Central memory CD8-positive, alpha-beta T cell (primary cell): ENCODE results near the gene RAI2.

ENCODE experiments used
- ATAC-seq: fragments of 150-1000 bp; cut with Tn5 transposase; replicated peaks from 2 replicates; pipeline ENCODE4 v1.10.0; 2022; ENCODE audit warnings: mild to moderate bottlenecking, moderate FRiP score, moderate number of reproducible peaks; ENCODE audit not compliant: poor library complexity, severe bottlenecking; ENCODE audit errors: extremely low read depth
- DNase-seq, 2 donors: peaks; one replicate each; pipeline ENCODE4 v3.0.0; 2021; ENCODE audit warnings: low spot score in 2 of 2
- H3K27ac Mint-ChIP-seq: one replicate; pipeline ENCODE4 v1.8.0; 2022; ENCODE audit warnings: low read depth, mild to moderate bottlenecking, moderate library complexity, mixed read lengths
- H3K27me3 Mint-ChIP-seq: one replicate; pipeline ENCODE4 v1.8.0; 2022; ENCODE audit warnings: mixed read lengths
- H3K36me3 Mint-ChIP-seq: one replicate; pipeline ENCODE4 v1.8.0; 2022; ENCODE audit warnings: mild to moderate bottlenecking, moderate library complexity, mixed read lengths; ENCODE audit not compliant: insufficient read depth
- H3K4me1 Mint-ChIP-seq: one replicate; pipeline ENCODE4 v1.8.0; 2022; ENCODE audit warnings: mixed read lengths
- H3K4me3 Mint-ChIP-seq: one replicate; pipeline ENCODE4 v1.8.0; 2022; ENCODE audit warnings: mild to moderate bottlenecking, moderate library complexity, mixed read lengths
- H3K9me3 Mint-ChIP-seq: one replicate; pipeline ENCODE4 v1.8.0; 2022; ENCODE audit warnings: mixed read lengths

Gene RAI2

DNA sequence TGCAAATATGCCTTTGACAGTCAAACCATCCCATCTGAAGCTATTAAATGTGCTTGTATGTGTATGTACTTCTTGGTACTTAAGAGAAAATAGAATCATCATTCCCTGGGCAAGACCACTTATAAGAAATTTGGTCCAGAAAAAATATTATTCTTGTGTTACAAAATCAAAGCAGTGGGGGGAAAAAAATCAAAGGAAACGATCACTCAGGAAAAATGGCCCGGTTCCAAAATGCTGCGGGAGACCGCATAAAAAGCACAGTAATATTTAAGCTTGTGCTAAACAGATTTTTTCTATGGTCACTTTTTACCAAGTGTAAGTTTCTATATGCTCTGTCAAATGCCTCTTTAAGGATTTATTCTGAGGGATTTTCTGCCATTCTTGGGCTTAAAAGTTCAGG, 36.1 kb downstream of the RAI2 start:
- H3K36me3 Mint-ChIP-seq: no peaks in the 10 kb centered on the region
- DNase-seq (no peak), ATAC-seq (no peak)
- H3K4me3 Mint-ChIP-seq: no peak overlapping the region
- H3K27me3 Mint-ChIP-seq: no peaks in the 10 kb centered on the region
- H3K9me3 Mint-ChIP-seq: no peaks in the 10 kb centered on the region
- H3K4me1 Mint-ChIP-seq: no peaks in the 10 kb centered on the region
- no peak overlapping the region for H3K27ac Mint-ChIP-seq

DNA sequence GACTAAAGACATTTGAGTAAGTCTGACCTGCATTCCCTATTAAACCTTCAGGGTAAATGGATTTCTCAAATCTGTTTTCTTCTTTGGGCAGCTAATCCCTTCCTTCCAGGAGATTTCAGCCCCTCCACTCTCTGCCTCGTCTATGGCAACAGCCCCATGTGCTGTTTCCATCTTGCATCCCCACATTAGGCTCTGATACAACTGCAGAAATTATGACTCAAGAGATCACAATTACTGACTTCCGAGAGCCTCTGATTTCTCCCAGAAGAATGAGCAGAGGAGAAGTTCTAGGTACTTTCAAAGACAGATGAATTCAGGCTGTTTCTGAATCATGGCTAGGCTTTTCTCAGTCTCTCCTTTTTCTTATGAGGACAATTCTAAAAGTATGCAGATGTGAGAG, 38.7 kb downstream of the RAI2 start:
- Mint-ChIP-seq H3K9me3 (no peaks in the 10 kb centered on the region), H3K27ac (no peak overlapping the region), H3K27me3 (no peaks in the 10 kb centered on the region), H3K4me1 (no peaks in the 10 kb centered on the region), H3K4me3 (no peak overlapping the region), H3K36me3 (no peaks in the 10 kb centered on the region)
- ATAC-seq (no peak), DNase-seq (no peak)

DNA sequence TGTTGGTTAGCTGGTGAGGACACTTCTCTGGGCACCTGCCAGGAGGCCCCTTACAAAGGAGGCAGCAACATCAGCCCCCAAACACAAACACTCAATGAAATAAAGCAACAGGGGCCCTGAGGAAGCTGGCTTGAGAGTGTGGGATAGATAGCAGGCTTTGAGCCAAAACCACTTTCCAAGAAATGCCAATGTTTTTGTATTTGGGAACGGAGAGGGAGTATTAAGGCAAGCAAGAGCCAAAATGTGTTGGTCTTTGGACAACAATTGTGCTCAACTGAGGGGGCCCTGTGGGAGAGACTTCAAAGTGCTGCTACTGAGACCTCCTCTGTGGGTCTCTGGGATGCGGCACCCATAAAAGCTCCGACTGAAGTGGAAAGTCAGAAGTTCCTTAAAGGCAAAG, 41.0 kb downstream of the RAI2 start:
- H3K27me3 Mint-ChIP-seq: no peaks in the 10 kb centered on the region
- H3K4me1 Mint-ChIP-seq: no peaks in the 10 kb centered on the region
- H3K9me3 Mint-ChIP-seq: no peaks in the 10 kb centered on the region
- H3K4me3 Mint-ChIP-seq: no peak overlapping the region
- H3K36me3 Mint-ChIP-seq: no peaks in the 10 kb centered on the region
- ATAC-seq: no peak
- H3K27ac Mint-ChIP-seq: no peak overlapping the region
- DNase-seq: no peak

DNA sequence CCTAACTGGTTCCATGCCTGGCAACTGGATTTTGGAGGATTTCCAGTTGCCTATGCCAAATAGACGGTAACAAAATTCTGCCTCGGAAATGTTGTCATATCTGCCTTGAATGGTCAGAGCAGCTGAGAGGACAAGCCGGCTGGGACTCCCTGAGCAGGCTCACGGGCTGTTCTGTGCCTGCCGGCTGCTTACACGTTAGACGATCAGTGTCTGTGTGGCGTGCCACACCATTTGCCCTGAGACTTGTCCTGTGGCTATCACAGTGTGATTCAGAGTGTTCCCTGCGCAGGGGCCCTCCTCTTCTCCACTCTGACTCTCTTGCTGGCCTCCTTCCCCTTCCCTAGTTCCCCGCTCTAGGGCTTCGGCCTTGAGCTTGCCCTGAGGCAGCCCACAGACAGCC, 42.4 kb downstream of the RAI2 start:
- ATAC-seq: no peak
- no peaks in the 10 kb centered on the region for H3K27me3 Mint-ChIP-seq
- no peak overlapping the region for H3K4me3 Mint-ChIP-seq
- H3K27ac Mint-ChIP-seq: no peak overlapping the region
- no peaks in the 10 kb centered on the region for H3K36me3 Mint-ChIP-seq
- DNase-seq: no peak
- H3K4me1 Mint-ChIP-seq: no peaks in the 10 kb centered on the region
- H3K9me3 Mint-ChIP-seq: no peaks in the 10 kb centered on the region

DNA sequence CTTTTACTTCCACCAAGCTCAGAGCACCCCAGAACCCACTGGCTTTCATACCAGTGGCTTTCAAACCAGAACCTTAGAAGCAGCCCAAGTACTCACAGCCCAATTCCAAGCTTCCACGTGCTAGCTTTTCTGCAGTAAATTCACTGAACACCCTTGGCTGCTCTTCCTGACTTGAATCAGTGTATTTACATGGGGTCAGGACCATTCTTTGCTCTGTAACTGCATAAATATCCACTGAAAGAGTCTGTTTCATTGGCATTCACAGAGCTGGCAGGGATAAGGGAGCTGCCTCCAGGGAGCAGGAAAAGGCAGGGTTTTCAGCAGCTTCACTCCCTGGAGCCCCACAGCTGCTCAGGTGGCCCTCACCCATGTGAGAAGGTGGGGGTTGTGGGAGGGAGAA, 43.8 kb downstream of the RAI2 start:
- Mint-ChIP-seq H3K36me3 (no peaks in the 10 kb centered on the region), H3K9me3 (no peaks in the 10 kb centered on the region), H3K4me1 (no peaks in the 10 kb centered on the region), H3K4me3 (no peak overlapping the region), H3K27me3 (no peaks in the 10 kb centered on the region), H3K27ac (no peak overlapping the region)
- DNase-seq (no peak), ATAC-seq (no peak)

DNA sequence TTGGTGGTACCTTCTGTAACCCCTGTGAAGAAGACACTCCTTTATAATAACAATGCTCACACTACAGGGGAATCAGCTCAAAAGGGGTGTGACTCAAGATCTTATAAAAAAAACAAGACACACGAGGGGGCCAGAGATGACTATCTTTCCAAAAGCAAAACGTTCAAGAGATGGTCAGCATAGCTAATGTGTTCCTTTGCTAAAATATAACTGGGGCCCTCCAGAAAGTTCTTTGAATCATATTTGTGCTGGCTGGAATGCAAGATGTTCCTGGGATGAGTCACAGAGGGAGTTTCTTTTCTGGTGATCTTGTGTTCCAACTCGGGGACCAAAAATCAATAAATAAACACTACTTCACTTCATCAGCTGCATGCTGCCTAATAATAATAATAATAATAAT, 46.5 kb downstream of the RAI2 start:
- Mint-ChIP-seq H3K36me3 (no peaks in the 10 kb centered on the region), H3K9me3 (no peaks in the 10 kb centered on the region), H3K27me3 (no peaks in the 10 kb centered on the region), H3K4me3 (no peak overlapping the region), H3K27ac (no peak overlapping the region), H3K4me1 (no peaks in the 10 kb centered on the region)
- ATAC-seq (no peak), DNase-seq (no peak)

DNA sequence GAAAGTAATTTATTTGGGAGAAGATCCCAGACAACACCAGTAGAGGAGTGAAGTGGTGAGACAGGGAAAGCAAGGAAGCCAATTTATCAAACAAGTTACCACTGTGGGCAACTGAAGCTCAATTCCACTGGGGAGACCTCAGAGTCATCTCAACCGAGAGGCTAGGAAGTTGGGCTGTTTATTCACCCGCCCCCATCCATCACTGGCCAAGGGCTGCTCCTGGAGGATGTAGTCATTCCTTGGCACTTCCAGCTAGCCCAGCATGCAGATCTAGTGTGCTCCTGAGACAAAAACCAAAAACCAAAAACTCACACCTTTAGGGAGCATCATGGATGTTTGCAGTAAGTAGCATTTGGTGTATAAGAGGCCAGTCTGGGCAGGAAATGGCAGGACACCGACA, 47.0 kb downstream of the RAI2 start:
- Mint-ChIP-seq H3K36me3 (no peaks in the 10 kb centered on the region), H3K4me3 (no peak overlapping the region), H3K27me3 (no peaks in the 10 kb centered on the region), H3K4me1 (no peaks in the 10 kb centered on the region), H3K9me3 (no peaks in the 10 kb centered on the region), H3K27ac (no peak overlapping the region)
- DNase-seq: no peak
- ATAC-seq: no peak

DNA sequence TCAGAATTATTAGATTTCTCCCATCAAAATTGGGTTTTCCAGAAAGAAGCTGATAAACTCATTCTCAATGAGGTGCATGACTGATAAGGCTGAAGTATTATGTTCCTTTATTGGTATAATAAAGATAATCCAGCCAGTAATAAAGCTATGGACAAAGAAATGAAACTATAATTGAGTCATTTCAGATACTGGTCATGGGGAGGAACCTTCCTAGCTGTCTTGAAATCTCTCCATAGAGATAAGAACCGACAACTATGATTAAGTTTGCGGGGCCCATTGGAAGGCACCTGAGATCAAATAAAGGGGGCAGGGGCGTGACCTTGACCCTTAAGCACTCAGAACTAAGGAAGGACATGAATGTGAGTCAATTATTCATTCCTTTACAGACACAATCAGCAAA, 47.8 kb downstream of the RAI2 start:
- Mint-ChIP-seq H3K4me1 (no peaks in the 10 kb centered on the region), H3K36me3 (no peaks in the 10 kb centered on the region), H3K27me3 (no peaks in the 10 kb centered on the region), H3K4me3 (no peak overlapping the region), H3K27ac (no peak overlapping the region), H3K9me3 (no peaks in the 10 kb centered on the region)
- DNase-seq: no peak
- no peak for ATAC-seq

DNA sequence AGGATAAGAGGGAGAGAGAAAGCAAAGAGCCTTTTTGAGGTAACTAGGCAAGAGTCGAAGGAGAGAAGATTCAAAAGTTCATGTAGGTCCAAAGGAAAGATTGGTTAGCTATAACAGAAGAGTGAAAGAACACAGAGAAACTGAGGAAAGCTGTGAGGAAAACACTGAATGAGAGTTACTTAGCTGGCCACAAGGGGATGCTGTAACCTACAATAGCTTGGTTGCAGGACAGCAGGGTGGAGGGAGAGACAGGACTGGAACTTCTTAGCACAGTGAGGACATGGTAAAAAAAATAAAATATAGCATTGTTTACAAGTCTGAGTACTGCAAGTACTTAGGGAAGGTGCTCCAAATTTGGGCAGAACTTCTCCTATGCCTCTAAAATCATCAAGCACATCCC, 48.3 kb downstream of the RAI2 start:
- DNase-seq (no peak), ATAC-seq (no peak)
- Mint-ChIP-seq H3K4me1 (no peaks in the 10 kb centered on the region), H3K27me3 (no peaks in the 10 kb centered on the region), H3K9me3 (no peaks in the 10 kb centered on the region), H3K27ac (no peak overlapping the region), H3K36me3 (no peaks in the 10 kb centered on the region), H3K4me3 (no peak overlapping the region)

DNA sequence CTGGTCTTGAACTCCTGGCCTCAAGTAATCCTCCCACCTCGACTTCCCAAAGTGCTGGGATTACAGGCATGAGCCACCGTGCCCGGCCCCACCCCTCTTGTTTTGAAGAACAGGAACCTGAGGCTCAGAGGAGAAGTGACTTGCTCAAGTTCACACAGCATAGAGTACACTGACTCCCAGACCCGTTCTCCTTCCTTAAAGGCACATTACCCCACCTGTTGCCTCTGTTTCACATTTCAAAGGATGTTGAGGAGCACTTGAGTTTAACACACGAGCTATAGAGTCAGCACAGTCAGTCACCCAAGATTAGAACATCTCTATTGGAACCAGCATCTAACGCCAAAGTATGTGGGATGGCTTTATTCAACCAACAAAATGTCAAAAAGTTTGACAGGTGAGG, 51.1 kb downstream of the RAI2 start:
- Mint-ChIP-seq H3K9me3 (no peaks in the 10 kb centered on the region), H3K4me3 (no peak overlapping the region)
- ATAC-seq: no peak

DNA sequence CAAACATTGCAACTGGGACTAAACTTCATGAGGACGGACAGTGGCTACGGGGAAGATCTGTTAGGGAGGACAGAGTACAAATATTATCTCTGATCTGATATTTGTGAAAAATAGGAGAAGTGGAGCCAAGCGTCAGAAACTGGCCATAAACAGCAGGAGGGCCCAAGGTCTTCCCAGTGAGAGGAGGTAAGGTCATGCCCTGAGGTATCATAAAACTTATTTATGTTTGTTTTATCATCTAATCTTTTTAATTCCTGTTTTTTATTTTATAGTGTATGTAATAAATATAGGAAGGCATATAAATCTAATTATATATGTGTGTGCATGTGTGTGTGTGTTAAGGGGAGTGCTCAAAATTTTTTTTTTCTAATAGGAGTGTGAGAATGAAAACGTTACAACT, 51.8 kb downstream of the RAI2 start:
- no peak overlapping the region for H3K27ac Mint-ChIP-seq

More for the DNA sequence above, 51.1 kb downstream of the RAI2 start:
- Mint-ChIP-seq H3K4me1 (no peaks in the 10 kb centered on the region), H3K27me3 (no peaks in the 10 kb centered on the region), H3K27ac (no peak overlapping the region), H3K36me3 (no peaks in the 10 kb centered on the region)
- DNase-seq: no peak

DNA sequence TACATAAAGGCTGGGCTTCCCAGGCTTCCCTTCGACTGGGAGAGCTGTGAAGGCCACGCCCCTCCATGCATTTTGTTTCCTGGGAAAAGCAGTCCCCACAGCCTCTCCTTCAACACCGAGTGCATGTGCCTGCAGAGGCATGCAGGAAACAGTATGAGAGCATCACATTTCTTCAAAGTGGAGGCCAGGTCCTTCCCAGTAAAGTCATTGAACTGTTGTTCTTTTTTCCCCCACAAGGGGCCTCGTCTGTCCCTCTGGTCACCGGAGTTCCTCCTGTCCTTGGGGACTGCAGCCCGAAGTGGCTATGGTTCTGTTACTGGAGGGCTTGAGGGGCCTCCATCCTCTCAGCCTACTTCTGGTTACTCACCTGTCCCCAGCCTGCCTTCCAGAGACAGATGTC, 56.0 kb downstream of the RAI2 start:
- no peak overlapping the region for H3K4me3 Mint-ChIP-seq
- H3K27me3 Mint-ChIP-seq: no peaks in the 10 kb centered on the region
- H3K36me3 Mint-ChIP-seq: no peaks in the 10 kb centered on the region
- no peak for ATAC-seq
- no peak for DNase-seq
- H3K27ac Mint-ChIP-seq: no peak overlapping the region
- H3K4me1 Mint-ChIP-seq: no peaks in the 10 kb centered on the region
- H3K9me3 Mint-ChIP-seq: no peaks in the 10 kb centered on the region

More for the DNA sequence above, 51.8 kb downstream of the RAI2 start:
- Mint-ChIP-seq H3K4me1 (no peaks in the 10 kb centered on the region), H3K36me3 (no peaks in the 10 kb centered on the region), H3K27me3 (no peaks in the 10 kb centered on the region), H3K4me3 (no peak overlapping the region), H3K9me3 (no peaks in the 10 kb centered on the region)
- DNase-seq (no peak), ATAC-seq (no peak)

DNA sequence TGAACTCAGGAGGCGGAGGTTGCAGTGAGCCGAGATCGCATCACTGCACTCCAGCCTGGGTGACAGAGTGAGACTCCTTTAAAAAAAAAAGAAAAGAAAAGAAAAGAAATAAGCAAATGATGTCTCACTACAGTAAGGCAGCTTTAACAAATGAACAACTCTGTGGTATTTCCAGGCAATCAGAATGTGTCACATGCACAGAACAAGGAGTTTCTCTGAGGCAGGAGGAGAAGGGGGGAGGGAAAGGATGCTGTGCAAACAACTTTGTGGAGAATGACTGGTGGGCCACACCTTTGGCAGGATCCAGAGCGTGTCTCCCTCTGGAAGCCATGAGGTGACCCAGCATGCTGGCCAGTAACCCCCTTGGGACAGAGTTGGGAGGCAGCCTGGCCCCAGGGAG, 57.6 kb downstream of the RAI2 start:
- ATAC-seq (no peak), DNase-seq (no peak)
- no peaks in the 10 kb centered on the region for H3K4me1 Mint-ChIP-seq
- H3K9me3 Mint-ChIP-seq: no peaks in the 10 kb centered on the region
- H3K27me3 Mint-ChIP-seq: no peaks in the 10 kb centered on the region
- H3K36me3 Mint-ChIP-seq: no peaks in the 10 kb centered on the region
- H3K27ac Mint-ChIP-seq: no peak overlapping the region
- no peak overlapping the region for H3K4me3 Mint-ChIP-seq

DNA sequence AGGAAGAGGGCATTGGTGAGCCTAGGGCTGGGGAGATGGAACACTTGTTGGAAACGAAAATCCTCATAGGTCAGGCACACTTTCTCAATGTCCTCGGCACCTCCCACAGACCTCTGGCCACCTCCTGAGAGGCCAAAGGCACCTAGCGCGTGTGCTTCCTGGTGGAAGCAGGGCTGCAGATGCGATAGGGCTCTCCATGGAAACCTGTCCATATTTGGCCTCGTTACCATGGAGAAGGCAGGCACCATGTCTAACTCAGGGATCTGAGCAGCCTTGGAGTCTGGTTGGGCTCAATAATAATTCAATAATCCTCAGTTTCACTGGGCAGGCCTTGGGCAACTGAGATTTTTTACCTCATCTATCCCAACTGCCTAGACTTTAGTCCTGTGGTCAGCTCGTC, 58.3 kb downstream of the RAI2 start:
- Mint-ChIP-seq H3K36me3 (no peaks in the 10 kb centered on the region), H3K27ac (no peak overlapping the region), H3K27me3 (no peaks in the 10 kb centered on the region), H3K9me3 (no peaks in the 10 kb centered on the region), H3K4me3 (no peak overlapping the region), H3K4me1 (no peaks in the 10 kb centered on the region)
- no peak for DNase-seq
- no peak for ATAC-seq
